Lung (tissue), 13 donors: ENCODE data around the gene WBP4. TPM values are rescaled to one million over a fixed set of nuclear protein-coding genes. Genes with fewer than 3 reads are reported as not detected.
A peak's percentile ranks its signal among the peaks of the same experiment; 100 is the strongest.
"Not testable (repeated sequence)": the region's sequence is repeated elsewhere in the genome, so short reads cannot be mapped to it uniquely, and the experiment has no call there.

ENCODE experiments used
- ATAC-seq: fragments of 200-7000 bp; cut with Tn5 transposase; one replicate; pipeline ENCODE4 v1.9.1; 2020; ENCODE audit warnings: moderate number of reproducible peaks; ENCODE audit not compliant: insufficient read depth, low FRiP score
- DNase-seq, 3 donors: peaks; one replicate each; pipeline ENCODE4 v3.0.0-alpha.2; 2013 to 2017
- H3K27ac ChIP-seq, 2 donors: one replicate each; pipeline ENCODE4 v1.5.1; 2013; ENCODE audit warnings: mild to moderate bottlenecking in 2 of 2, moderate library complexity in 2 of 2, control low read depth in 1 of 2, inconsistent platforms in 1 of 2, low read depth in 1 of 2, low read length in 1 of 2
- H3K27me3 ChIP-seq, 3 donors: one replicate each; pipeline ENCODE4 v1.5.1; 2013; ENCODE audit warnings: low read length in 2 of 3; ENCODE audit not compliant: control insufficient read depth in 3 of 3, insufficient read depth in 3 of 3
- H3K36me3 ChIP-seq, 4 donors: one replicate each; pipeline ENCODE4 v1.5.1; 2013; ENCODE audit warnings: low read length in 4 of 4, mild to moderate bottlenecking in 1 of 4, moderate library complexity in 1 of 4; ENCODE audit not compliant: control insufficient read depth in 4 of 4, insufficient read depth in 4 of 4
- H3K4me1 ChIP-seq, 5 donors: one replicate each; pipeline ENCODE4 v1.5.1; 2013; ENCODE audit warnings: low read length in 5 of 5, mild to moderate bottlenecking in 2 of 5, moderate library complexity in 1 of 5; ENCODE audit not compliant: control insufficient read depth in 5 of 5, insufficient read depth in 5 of 5
- H3K4me3 ChIP-seq: one replicate; pipeline ENCODE4 v1.5.1; 2013; ENCODE audit warnings: mild to moderate bottlenecking, control low read depth, moderate library complexity
- H3K9ac ChIP-seq, 2 donors: one replicate each; pipeline ENCODE4 v1.5.1; 2013; ENCODE audit warnings: low read length in 2 of 2, control low read depth in 1 of 2; ENCODE audit not compliant: insufficient read depth in 1 of 2
- H3K9me3 ChIP-seq, 4 donors: one replicate each; pipeline ENCODE4 v1.5.1; 2013; ENCODE audit warnings: low read length in 3 of 4, mild to moderate bottlenecking in 1 of 4, moderate library complexity in 1 of 4; ENCODE audit not compliant: control insufficient read depth in 4 of 4, insufficient read depth in 3 of 4
- WGBS, 2 donors: extraction: QIAGEN DNeasy Blood & Tissue Kit; methylation state at CpG; one replicate each; pipeline ENCODE4 v1.1.7; 2013; 5-methylcytosine and 5-hydroxymethylcytosine counted together
- polyA plus RNA-seq, 2 donors: library from polyadenylated mRNA; stranded (reverse); fragments of 200-250 nt; gene quantifications; one replicate each; pipeline ENCODE4 v1.2.1, GENCODE V29; 2013
- small RNA-seq: library from RNA; depleted of rRNA; stranded (forward); fragments of <200 nt; gene quantifications from one replicate; pipeline ENCODE3, GENCODE V24; 2014; ENCODE audit warnings: low replicate concordance
- total RNA-seq, 2 donors: library from RNA; depleted of rRNA in 1 of 2; stranded (reverse); fragments of >200 nt in 1 of 2; gene quantifications; one replicate each; pipeline ENCODE4 v1.2.1, GENCODE V29; 2014 to 2021
- TF ChIP-seq, protein P1 (sequence below): IDR thresholded peaks from 2 replicates; pipeline ENCODE4 v1.5.1; 2012; ENCODE audit warnings: mild to moderate bottlenecking; ENCODE audit errors: control extremely low read depth, extremely low read depth
- donor health status: control.
- donor health status: control.
- donor health status: Bipolar disorder and iron deficiency.
- donor health status: healthy.
- donor health status: DM: yes; HTN: yes; CAD: no.

WBP4 gene
- total and polyA plus RNA-seq, 4 donors, result 7.9 to 12.4 (median 9.4) TPM

GRCh38 chr13:41130356-41130755 is 69.0 kb downstream of the WBP4 start:
- Histone ChIP-seq H3K27ac (peak overlapping the region in 1 of 2 donors; percentile 50), H3K36me3 (peaks cover 0 to 4% (median under 1%) of the 10 kb centered on the region in 4 donors), H3K27me3 (no peaks in the 10 kb centered on the region), H3K9ac (peak overlapping the region in 1 of 2 donors; percentile 3), H3K9me3 (no peaks in the 10 kb centered on the region), H3K4me1 (peaks cover 0 to 29% (median 11%) of the 10 kb centered on the region in 5 donors), H3K4me3 (no peak overlapping the region)
- 72 to 85% methylated on average over 3 of the region's 3 CpGs for WGBS, 2 donors
- TF ChIP-seq, protein P1, sequence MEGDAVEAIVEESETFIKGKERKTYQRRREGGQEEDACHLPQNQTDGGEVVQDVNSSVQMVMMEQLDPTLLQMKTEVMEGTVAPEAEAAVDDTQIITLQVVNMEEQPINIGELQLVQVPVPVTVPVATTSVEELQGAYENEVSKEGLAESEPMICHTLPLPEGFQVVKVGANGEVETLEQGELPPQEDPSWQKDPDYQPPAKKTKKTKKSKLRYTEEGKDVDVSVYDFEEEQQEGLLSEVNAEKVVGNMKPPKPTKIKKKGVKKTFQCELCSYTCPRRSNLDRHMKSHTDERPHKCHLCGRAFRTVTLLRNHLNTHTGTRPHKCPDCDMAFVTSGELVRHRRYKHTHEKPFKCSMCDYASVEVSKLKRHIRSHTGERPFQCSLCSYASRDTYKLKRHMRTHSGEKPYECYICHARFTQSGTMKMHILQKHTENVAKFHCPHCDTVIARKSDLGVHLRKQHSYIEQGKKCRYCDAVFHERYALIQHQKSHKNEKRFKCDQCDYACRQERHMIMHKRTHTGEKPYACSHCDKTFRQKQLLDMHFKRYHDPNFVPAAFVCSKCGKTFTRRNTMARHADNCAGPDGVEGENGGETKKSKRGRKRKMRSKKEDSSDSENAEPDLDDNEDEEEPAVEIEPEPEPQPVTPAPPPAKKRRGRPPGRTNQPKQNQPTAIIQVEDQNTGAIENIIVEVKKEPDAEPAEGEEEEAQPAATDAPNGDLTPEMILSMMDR, result no peak
- no peak for ATAC-seq
- no peak for DNase-seq

GRCh38 chr13:41131189-41131588 is 69.9 kb downstream of the WBP4 start:
- WGBS, 2 donors, result 90 to 92% methylated on average over 4 of the region's 4 CpGs
- not testable (repeated sequence) for ATAC-seq

DNA sequence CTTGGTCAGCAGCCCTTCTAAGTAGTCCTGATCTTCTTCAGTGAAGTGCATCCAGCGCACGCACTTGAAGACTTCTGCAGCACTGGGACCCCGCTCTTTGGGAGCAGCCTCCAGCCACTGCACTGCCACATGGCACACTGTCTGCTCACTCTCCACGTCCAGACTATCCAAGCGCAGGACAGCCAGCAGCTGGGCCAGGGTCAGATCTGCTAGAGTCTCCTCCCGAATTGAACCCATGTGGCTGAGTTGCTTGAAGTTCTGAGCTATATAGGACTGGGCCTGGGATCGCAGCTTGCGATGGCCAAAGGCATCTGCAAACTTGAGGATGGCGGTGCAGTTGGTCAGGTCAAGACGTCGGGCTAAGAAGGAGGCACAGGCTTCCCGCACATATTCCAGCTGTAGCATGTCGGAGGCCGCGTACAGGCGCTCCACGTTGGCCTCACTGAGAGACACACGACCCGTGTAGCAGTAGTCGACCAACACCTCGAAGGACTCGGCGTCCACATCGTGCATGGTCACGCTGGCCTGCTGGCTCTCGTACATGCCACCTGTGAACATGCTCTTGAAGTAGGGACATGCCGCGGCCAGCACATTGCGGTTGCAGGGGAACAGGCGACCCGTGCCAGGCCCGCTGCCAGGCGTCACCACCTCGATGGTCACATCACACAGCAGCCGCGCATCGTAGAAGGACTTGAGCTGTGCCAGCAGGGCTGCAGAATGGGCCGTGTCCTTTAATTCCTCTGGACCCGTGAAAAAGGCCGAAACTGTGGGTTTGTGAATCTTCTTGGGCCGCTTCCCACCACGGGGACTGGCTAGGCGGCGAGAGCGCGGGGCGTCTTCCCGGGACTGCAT is 70.6 kb downstream of the WBP4 start:
- DNase-seq (peak in 1 of 3 donors; percentile 13), ATAC-seq (peak; percentile 15)
- H3K9ac ChIP-seq, result peak overlapping the region; percentile 82 to 90
- H3K4me3 ChIP-seq, result peak overlapping the region; percentile 77
- H3K36me3 ChIP-seq, H3K27me3 ChIP-seq, H3K9me3 ChIP-seq: not testable (repeated sequence)
- peaks cover 0 to 29% (median 11%) of the 10 kb centered on the region in 5 donors for H3K4me1 ChIP-seq
- peak overlapping the region; percentile 90 to 95 for H3K27ac ChIP-seq
- WGBS, 2 donors, result 23 to 27% methylated on average over 48 of the region's 48 CpGs

More at GRCh38 chr13:41131189-41131588, 69.9 kb downstream of the WBP4 start:
- not testable (repeated sequence) for H3K36me3 ChIP-seq, H3K9me3 ChIP-seq, H3K9ac ChIP-seq, H3K27ac ChIP-seq, DNase-seq, H3K27me3 ChIP-seq, H3K4me3 ChIP-seq
- H3K4me1 ChIP-seq, result peaks cover 0 to 29% (median 11%) of the 10 kb centered on the region in 5 donors

DNA sequence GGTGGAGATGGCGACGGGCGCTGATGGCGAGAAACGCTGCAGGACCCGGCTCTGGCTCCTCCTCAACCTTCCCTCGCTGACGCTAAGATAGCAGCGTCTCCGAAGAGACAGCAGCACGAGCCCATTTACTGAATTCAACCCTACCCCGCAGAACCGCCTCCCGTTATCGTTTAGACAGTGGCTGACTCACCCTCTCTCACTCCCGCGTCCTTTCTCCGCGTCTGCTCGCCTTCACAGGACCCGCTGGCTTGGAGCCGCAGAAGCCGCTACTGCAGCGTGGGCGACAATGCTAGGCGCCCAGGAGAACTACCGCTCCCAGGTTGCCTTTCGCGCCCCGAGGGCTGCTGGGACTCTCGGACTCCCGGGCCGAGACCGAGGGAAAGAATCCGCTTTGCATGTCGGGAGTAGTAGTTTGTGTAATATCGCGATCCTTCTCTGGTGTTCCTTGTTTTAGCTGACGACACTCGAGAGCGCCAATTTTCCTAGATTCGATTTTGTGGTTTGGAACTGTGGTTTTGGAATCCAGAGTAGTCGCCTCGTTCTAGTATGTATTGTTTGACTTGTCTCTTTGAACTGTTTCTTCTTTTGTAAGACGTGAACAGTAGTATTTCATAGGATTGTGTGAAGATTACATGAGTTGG is 71.3 kb downstream of the WBP4 start, which contains the start of gene KBTBD6:
Gene KBTBD6, minus strand, starts transcription at position 291 of the 641 bp plus-strand sequence. CDS start 291 bp downstream, outside the sequence.
- TF ChIP-seq, protein P1, result no peak
- WGBS, 2 donors, result 0% methylated on average over 45 of the region's 45 CpGs
- H3K9me3 ChIP-seq, result no peaks in the 10 kb centered on the region
- H3K9ac ChIP-seq, result peak within 1 kb of the TSS; percentile 82 to 90
- DNase-seq, result peak; percentile 98 to 99 (median 99)
- H3K27me3 ChIP-seq, result no peaks in the 10 kb centered on the region
- H3K36me3 ChIP-seq, result peaks cover 0 to 4% (median 0%) of the 10 kb centered on the region in 4 donors
- peak within 1 kb of the TSS; percentile 90 to 95 for H3K27ac ChIP-seq
- H3K4me1 ChIP-seq, result peaks cover 0 to 29% (median 11%) of the 10 kb centered on the region in 5 donors
- H3K4me3 ChIP-seq, result peak within 1 kb of the TSS; percentile 77
- ATAC-seq, result peak; percentile 97

Small RNA genes within 50 kb of the gene (small RNA-seq; reads per million reads assigned to genes)
- gene MIR3168, result not detected
- not detected for gene RN7SL597P

Other genes with a start within 250 kb of the WBP4 start
- 100 to 1,000 TPM in 1 of 2 donors, 10 to 100 TPM in 1; 70.6 to 107 TPM for gene ELF1, start 42.2 kb upstream of the WBP4 start, total RNA-seq
- gene ELF1, start 42.2 kb upstream of the WBP4 start, polyA plus RNA-seq, result 10 to 100 TPM; 10.8 to 56.5 TPM
- gene KBTBD6, start 71.3 kb downstream of the WBP4 start, total RNA-seq, result 10 to 100 TPM in 1 of 2 donors, 1 to 10 TPM in 1; 6.7 to 10.4 TPM
- 1 to 10 TPM; 2.4 to 2.9 TPM for gene KBTBD6, start 71.3 kb downstream of the WBP4 start, polyA plus RNA-seq
- 10 to 100 TPM in 1 of 2 donors, 1 to 10 TPM in 1; 7.4 to 12.3 TPM for gene KBTBD7, start 133.1 kb downstream of the WBP4 start, total RNA-seq
- 1 to 10 TPM; 2.2 to 5.3 TPM for gene KBTBD7, start 133.1 kb downstream of the WBP4 start, polyA plus RNA-seq
- gene MTRF1, start 202.1 kb downstream of the WBP4 start, total RNA-seq, result 10 to 100 TPM in 1 of 2 donors, 1 to 10 TPM in 1; 7.8 to 22.0 TPM
- gene MTRF1, start 202.1 kb downstream of the WBP4 start, polyA plus RNA-seq, result 1 to 10 TPM; 6.7 to 9.4 TPM
- gene NAA16, start 249.8 kb downstream of the WBP4 start, total RNA-seq, result 10 to 100 TPM; 21.2 to 65.6 TPM
- 10 to 100 TPM in 1 of 2 donors, 1 to 10 TPM in 1; 5.0 to 11.6 TPM for gene NAA16, start 249.8 kb downstream of the WBP4 start, polyA plus RNA-seq